ENCODE measurements around the gene STK32B.

- no peak for TF ChIP-seq CTCF (IDR thresholded peaks at IDR 0.05)
- TF ChIP-seq POLR2A (IDR thresholded peaks at IDR 0.05): no peak
Measured at GRCh38 chr4:5424211-5424610, 372.9 kb downstream of the STK32B start.
